ENCODE results near the gene LOXL4. TPM values are rescaled to one million over a fixed set of nuclear protein-coding genes. Genes with fewer than 3 reads are reported as not detected.

LOXL4 gene
- total and polyA plus RNA-seq, 7 experiments from 2014 or later = not detected

DNA sequence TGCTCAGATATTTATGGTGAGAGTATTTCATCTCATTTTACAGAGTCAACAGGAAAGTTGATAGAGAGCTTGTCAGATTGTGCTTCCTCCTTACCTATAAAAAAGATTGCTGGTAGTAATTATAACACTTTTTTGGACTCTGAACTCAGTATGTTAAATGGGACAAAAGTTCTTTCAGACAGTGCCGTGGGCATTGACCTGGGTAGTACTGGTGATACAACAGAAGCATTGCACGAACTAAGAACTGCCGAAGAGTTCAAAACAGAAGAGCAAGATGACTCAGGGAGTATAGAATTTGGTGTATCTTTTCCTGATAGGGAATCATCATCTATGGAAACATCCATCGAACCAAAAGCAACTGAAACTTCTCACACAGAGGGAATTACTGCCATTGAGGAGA lies 58.6 kb downstream of the LOXL4 start:
- Mint-ChIP-seq H3K9me3 (no peaks in the 10 kb centered on the region), H3K27ac (no peak overlapping the region), H3K4me1 (peaks cover 6 to 75% (median 52%) of the 10 kb centered on the region in 7 donors), H3K4me3 (no peak overlapping the region), H3K27me3 (no peaks in the 10 kb centered on the region), H3K36me3 (peaks cover 29 to 73% (median 61%) of the 10 kb centered on the region in 5 donors)
- H3K9me3 ChIP-seq (ENCODE audit: control insufficient read depth in 2 of 3, low read length in 3 of 3) = no peaks in the 10 kb centered on the region
- no peak overlapping the region for H3K4me3 ChIP-seq (ENCODE audit: low read length)
- CTCF ChIA-PET = interaction anchor here (1.0 kb wide), 1 partner anchor 29 kb away, joined by 3 read pairs; no protein-coding TSS in a partner anchor
- no peaks in the 10 kb centered on the region for H3K27me3 ChIP-seq (ENCODE audit: control insufficient read depth in 2 of 2, insufficient read depth in 2 of 2, low read length in 2 of 2)
- DNase-seq (no peak), ATAC-seq (no peak)
- POLR2A ChIA-PET = no interaction called here
- no peak overlapping the region for H3K27ac ChIP-seq (ENCODE audit: low read depth, low read length)
- intact Hi-C loops (cut with micrococcal nuclease) = no loop called here
- peaks cover 0 to 6% (median 5%) of the 10 kb centered on the region in 3 experiments for H3K36me3 ChIP-seq (ENCODE audit: control insufficient read depth in 2 of 3, insufficient read depth in 3 of 3, low read length in 3 of 3)
- no peaks in the 10 kb centered on the region for H3K4me1 ChIP-seq (ENCODE audit: control insufficient read depth in 2 of 2, insufficient read depth in 2 of 2, low read length in 2 of 2)

DNA sequence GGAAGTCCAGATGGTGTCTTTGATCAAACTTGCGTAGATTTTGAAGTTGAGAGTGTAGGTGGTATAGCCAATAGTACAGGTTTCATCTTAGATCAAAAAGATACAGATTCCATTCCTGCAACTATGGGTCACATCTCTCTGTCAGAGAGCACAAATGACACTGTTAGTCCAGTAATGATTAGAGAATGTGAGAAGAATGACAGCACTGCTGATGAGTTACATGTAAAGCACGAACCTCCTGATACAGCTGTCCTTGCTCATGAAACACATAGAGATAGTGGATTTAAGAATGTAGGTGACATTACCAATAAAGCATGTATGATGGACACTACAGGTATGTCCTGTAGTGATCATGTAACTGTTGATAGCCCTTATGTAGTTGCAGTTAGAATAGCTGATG lies 59.1 kb downstream of the LOXL4 start:
- ChIA-PET CTCF (interaction anchor here (1.0 kb wide), 1 partner anchor 30 kb away, joined by 3 read pairs; no protein-coding TSS in a partner anchor), POLR2A (no interaction called here)
- Mint-ChIP-seq H3K36me3 (peaks cover 29 to 71% (median 56%) of the 10 kb centered on the region in 5 donors), H3K27ac (no peak overlapping the region), H3K4me1 (peaks cover 6 to 74% (median 49%) of the 10 kb centered on the region in 7 donors), H3K9me3 (no peaks in the 10 kb centered on the region), H3K27me3 (no peaks in the 10 kb centered on the region), H3K4me3 (no peak overlapping the region)
- Histone ChIP-seq H3K27ac (ENCODE audit: low read depth, low read length) (no peak overlapping the region), H3K4me3 (ENCODE audit: low read length) (no peak overlapping the region), H3K27me3 (ENCODE audit: control insufficient read depth in 2 of 2, insufficient read depth in 2 of 2, low read length in 2 of 2) (no peaks in the 10 kb centered on the region), H3K36me3 (ENCODE audit: control insufficient read depth in 2 of 3, insufficient read depth in 3 of 3, low read length in 3 of 3) (peaks cover 0 to 6% (median 5%) of the 10 kb centered on the region in 3 experiments), H3K9me3 (ENCODE audit: control insufficient read depth in 2 of 3, low read length in 3 of 3) (no peaks in the 10 kb centered on the region), H3K4me1 (ENCODE audit: control insufficient read depth in 2 of 2, insufficient read depth in 2 of 2, low read length in 2 of 2) (no peaks in the 10 kb centered on the region)
- ATAC-seq = no peak
- DNase-seq = no peak
- intact Hi-C loops (cut with micrococcal nuclease) = no loop called here

DNA sequence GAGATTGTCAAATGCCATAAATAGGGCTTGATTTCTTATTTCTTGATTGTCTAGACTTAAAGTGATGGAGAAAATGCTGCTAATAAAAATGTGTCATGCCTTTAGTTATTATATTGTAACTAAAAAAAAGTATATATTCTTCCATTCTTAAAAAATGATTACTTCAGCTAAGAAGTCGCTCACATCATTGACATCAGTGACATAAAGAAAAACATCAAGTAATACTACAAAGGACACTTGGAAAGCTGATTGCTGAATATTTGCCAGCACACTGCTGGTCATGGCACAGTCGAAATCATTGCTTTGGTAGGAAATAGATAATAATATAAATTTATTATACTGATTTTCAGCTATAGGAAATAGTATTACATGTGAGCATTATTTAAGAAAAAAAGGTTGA lies 62.6 kb downstream of the LOXL4 start:
- Mint-ChIP-seq H3K36me3 (peaks cover 17 to 57% (median 37%) of the 10 kb centered on the region in 5 donors), H3K4me3 (no peak overlapping the region), H3K27ac (no peak overlapping the region), H3K9me3 (no peaks in the 10 kb centered on the region), H3K27me3 (no peaks in the 10 kb centered on the region), H3K4me1 (peaks cover 0 to 54% (median 28%) of the 10 kb centered on the region in 7 donors)
- no peaks in the 10 kb centered on the region for H3K9me3 ChIP-seq (ENCODE audit: control insufficient read depth in 2 of 3, low read length in 3 of 3)
- H3K27ac ChIP-seq (ENCODE audit: low read depth, low read length) = no peak overlapping the region
- ChIA-PET CTCF (interaction anchor here (1.1 kb wide), 1 partner anchor 34 kb away, joined by 4 read pairs; no protein-coding TSS in a partner anchor), POLR2A (interaction anchor here (0.9 to 1.2 kb wide), 2 partner anchors 9 to 71 kb away, joined by 3 to 4 read pairs; partner anchors contain the start of gene R3HCC1L)
- intact Hi-C loops (cut with micrococcal nuclease) = no loop called here
- H3K36me3 ChIP-seq (ENCODE audit: control insufficient read depth in 2 of 3, insufficient read depth in 3 of 3, low read length in 3 of 3) = peaks cover 0 to 6% (median 5%) of the 10 kb centered on the region in 3 experiments
- ATAC-seq = no peak
- H3K4me1 ChIP-seq (ENCODE audit: control insufficient read depth in 2 of 2, insufficient read depth in 2 of 2, low read length in 2 of 2) = no peaks in the 10 kb centered on the region
- H3K27me3 ChIP-seq (ENCODE audit: control insufficient read depth in 2 of 2, insufficient read depth in 2 of 2, low read length in 2 of 2) = no peaks in the 10 kb centered on the region
- no peak for DNase-seq
- no peak overlapping the region for H3K4me3 ChIP-seq (ENCODE audit: low read length)

DNA sequence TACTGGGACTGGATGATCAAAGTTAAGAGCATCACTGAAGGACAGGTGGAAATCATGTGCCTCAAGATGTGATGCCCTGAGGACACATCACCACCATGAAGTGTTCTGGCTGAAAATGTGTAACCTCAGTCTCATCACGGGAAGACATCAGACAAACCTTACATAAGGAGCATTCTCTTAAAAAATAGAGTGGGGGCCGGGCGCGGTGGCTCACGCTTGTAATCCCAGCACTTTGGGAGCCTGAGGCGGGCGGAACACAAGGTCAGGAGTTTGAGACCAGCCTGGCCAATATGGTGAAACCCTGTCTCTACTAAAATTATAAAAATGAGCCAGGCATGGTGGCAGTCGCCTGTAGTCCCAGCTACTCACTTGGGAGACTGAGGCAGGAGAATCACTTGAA lies 65.6 kb downstream of the LOXL4 start:
- H3K36me3 ChIP-seq (ENCODE audit: control insufficient read depth in 2 of 3, insufficient read depth in 3 of 3, low read length in 3 of 3) = no peaks in the 10 kb centered on the region
- Mint-ChIP-seq H3K36me3 (peaks cover 0 to 38% (median 9%) of the 10 kb centered on the region in 5 donors), H3K27ac (no peak overlapping the region), H3K9me3 (no peaks in the 10 kb centered on the region), H3K4me3 (no peak overlapping the region), H3K27me3 (no peaks in the 10 kb centered on the region), H3K4me1 (peaks cover 0 to 38% (median 22%) of the 10 kb centered on the region in 7 donors)
- H3K4me3 ChIP-seq (ENCODE audit: low read length) = no peak overlapping the region
- ChIA-PET POLR2A (no interaction called here), CTCF (no interaction called here)
- H3K9me3 ChIP-seq (ENCODE audit: control insufficient read depth in 2 of 3, low read length in 3 of 3) = no peaks in the 10 kb centered on the region
- DNase-seq (no peak), ATAC-seq (no peak)
- no peaks in the 10 kb centered on the region for H3K27me3 ChIP-seq (ENCODE audit: control insufficient read depth in 2 of 2, insufficient read depth in 2 of 2, low read length in 2 of 2)
- H3K27ac ChIP-seq (ENCODE audit: low read depth, low read length) = no peak overlapping the region
- no peaks in the 10 kb centered on the region for H3K4me1 ChIP-seq (ENCODE audit: control insufficient read depth in 2 of 2, insufficient read depth in 2 of 2, low read length in 2 of 2)
- intact Hi-C loops (cut with micrococcal nuclease) = no loop called here

DNA sequence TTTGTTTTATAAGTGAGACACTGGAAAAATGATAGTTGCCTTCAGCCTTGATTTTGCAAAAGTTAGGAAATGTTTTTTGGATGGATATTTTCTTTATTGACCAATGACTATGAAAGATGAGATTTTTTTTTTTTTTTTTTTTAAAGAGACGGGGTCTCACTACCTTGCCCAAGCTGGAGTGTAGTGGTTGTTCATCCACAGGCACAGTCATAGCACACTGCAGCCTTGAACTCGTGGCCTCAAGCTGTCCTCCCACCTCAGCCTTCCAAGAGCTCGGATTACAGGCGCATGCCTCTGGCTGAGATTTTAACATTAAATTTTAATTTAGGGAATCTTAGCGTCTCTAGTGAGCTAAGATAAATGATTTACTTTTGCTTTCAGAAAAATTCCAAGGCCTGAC lies 66.2 kb downstream of the LOXL4 start:
- no peak overlapping the region for H3K27ac Mint-ChIP-seq
- intact Hi-C loops (cut with micrococcal nuclease) = loop anchor here in 1 of 2 donors (2.0 kb wide), 1 partner anchor 13 kb away; no protein-coding TSS in a partner anchor
- no peak overlapping the region for H3K4me3 ChIP-seq (ENCODE audit: low read length)
- no peak overlapping the region for H3K27ac ChIP-seq (ENCODE audit: low read depth, low read length)
- ChIA-PET POLR2A (no interaction called here), CTCF (no interaction called here)
- H3K36me3 ChIP-seq (ENCODE audit: control insufficient read depth in 2 of 3, insufficient read depth in 3 of 3, low read length in 3 of 3) = no peaks in the 10 kb centered on the region
- no peaks in the 10 kb centered on the region for H3K27me3 Mint-ChIP-seq
- no peaks in the 10 kb centered on the region for H3K9me3 Mint-ChIP-seq
- H3K4me1 ChIP-seq (ENCODE audit: control insufficient read depth in 2 of 2, insufficient read depth in 2 of 2, low read length in 2 of 2) = no peaks in the 10 kb centered on the region
- H3K4me1 Mint-ChIP-seq = peaks cover 0 to 39% (median 23%) of the 10 kb centered on the region in 7 donors
- no peak for DNase-seq
- no peaks in the 10 kb centered on the region for H3K9me3 ChIP-seq (ENCODE audit: control insufficient read depth in 2 of 3, low read length in 3 of 3)
- no peaks in the 10 kb centered on the region for H3K27me3 ChIP-seq (ENCODE audit: control insufficient read depth in 2 of 2, insufficient read depth in 2 of 2, low read length in 2 of 2)
- H3K36me3 Mint-ChIP-seq = peaks cover 0 to 34% (median 3%) of the 10 kb centered on the region in 5 donors
- no peak for ATAC-seq
- no peak overlapping the region for H3K4me3 Mint-ChIP-seq

Other genes starting within 250 kb of the LOXL4 start
- gene CRTAC1, start 237.6 kb downstream of the LOXL4 start, total RNA-seq = not detected
- gene CRTAC1, start 237.6 kb downstream of the LOXL4 start, polyA plus RNA-seq = not detected
- gene R3HCC1L, start 133.5 kb downstream of the LOXL4 start, total RNA-seq = 10 to 100 TPM; 17.6 to 25.3 (median 20.4) TPM
- gene R3HCC1L, start 133.5 kb downstream of the LOXL4 start, polyA plus RNA-seq = 10 to 100 TPM in 1 of 2 donors, 1 to 10 TPM in 1; 9.6 to 17.2 TPM
- gene PYROXD2, start 147.0 kb upstream of the LOXL4 start, total RNA-seq = 10 to 100 TPM; 11.9 to 37.1 (median 26.9) TPM
- 1 to 10 TPM; 5.6 TPM for gene PYROXD2, start 147.0 kb upstream of the LOXL4 start, polyA plus RNA-seq
- 100 to 1,000 TPM in 2 of 5 experiments, 10 to 100 TPM in 3; 68.5 to 107 (median 90.9) TPM for gene HPS1, start 178.7 kb upstream of the LOXL4 start, total RNA-seq
- 10 to 100 TPM; 54.3 to 70.8 TPM for gene HPS1, start 178.7 kb upstream of the LOXL4 start, polyA plus RNA-seq

All from naive thymus-derived CD4-positive, alpha-beta T cell (primary cell).